T1000 (cell line): ENCODE results near the gene CARD18.

Experiments
- DNase-seq: peaks from one replicate; lab custom pipeline; 2025; ENCODE audit warnings: mixed read lengths; lab: John Stamatoyannopoulos, UW

CARD18 gene

DNA sequence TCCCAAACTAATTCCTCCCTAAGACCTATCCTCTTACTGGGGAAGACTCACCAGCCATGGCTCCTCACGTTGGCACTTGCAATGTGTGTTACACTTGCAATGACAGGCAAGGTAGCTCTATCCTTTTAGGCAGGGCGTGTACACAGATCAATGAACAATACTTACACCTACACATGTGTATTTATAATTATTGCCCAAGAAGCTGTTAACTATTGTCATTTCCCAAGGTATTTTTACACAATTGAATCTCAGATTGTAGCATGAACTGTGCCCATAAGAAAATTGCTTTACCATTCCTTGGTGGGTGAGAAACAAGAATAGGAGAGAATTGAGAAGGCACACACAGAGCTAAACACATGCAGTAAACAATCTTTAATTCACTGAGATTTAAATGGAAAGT is at the start of gene CARD18:
CARD18 (minus strand) TSS at position 101 of the 400 bp plus-strand sequence; CDS start at position 58, 43 bp downstream.
- DNase-seq = no peak

DNA sequence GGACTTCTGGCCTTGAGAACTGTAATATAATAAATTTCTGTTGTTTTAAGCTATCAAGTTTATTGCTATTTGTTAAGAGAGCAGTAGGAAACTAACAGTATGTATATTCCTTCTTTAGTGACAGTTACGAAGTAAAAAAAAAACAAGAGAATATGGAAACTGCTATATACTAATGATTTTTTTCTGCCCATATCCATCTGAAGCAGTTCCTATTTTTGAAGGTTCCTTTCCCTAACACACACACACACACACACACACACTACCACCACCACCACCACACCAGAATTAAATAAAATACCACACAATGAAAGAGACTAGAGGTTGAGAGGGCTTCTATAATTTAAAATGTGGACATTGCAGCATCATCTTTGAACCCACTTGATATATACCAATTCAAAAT is 44.4 kb upstream of the CARD18 start:
- no peak for DNase-seq

DNA sequence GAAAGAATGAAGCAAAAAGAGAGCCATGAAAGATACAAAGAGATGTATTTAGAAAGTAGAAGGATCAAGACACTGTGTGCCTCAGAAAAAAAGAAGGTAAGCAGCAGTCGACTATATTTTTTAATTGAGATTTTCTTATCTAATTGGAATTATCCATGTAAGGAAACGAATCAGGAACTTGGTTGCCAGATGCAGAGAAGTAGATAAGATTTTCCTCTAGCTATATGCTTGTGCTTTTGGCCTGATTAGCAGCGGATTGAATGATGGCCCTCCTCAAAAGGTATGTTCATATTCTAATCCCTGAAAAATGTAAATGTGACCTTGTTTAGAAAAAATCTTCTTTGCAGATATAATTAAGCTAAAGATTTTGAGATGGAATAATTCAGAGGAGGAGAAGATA is 43.9 kb upstream of the CARD18 start:
- no peak for DNase-seq

DNA sequence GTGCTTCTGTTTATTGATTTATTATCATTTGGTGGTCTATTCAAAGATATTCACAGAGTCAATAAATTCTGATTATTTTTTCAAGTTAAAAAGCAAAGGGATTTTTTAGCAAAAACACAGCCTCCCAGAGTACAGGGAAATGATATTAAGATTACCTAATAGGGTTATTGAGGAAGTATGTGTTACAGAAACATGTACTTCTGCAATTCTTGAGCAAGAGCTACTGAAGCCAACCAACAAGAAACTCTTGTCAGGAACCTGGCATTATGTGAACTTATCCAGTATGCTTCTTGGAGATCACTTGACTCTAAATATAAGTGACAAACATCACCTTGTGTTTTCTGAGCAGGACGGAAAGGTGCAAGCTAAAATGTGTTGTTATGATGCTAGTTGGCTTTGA is 42.0 kb upstream of the CARD18 start:
- DNase-seq = no peak

- DNase-seq = no peak
These were observed 41.5 kb upstream of the CARD18 start for GRCh38 chr11:105181100-105181499.

- DNase-seq = no peak
These were observed 40.1 kb upstream of the CARD18 start for GRCh38 chr11:105179542-105180278.

DNA sequence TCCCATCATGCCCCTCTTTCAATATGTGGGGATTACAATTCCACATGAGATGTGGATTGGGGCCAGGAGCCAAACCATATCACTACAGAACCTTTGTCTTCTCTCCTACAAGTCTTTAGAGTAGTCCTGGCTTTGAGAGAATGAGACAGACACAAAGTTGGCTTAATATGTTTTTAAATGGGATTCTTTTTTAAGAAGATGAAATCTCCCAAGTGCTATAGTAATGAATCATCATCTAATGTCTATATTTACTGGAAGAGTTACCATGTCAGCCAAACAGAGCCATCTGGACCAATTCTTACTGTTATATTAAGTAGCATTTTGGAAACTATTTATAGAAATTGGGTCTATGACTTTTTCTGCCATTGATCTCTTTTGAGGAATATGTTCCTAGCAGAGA is 38.1 kb upstream of the CARD18 start:
- DNase-seq = no peak

DNA sequence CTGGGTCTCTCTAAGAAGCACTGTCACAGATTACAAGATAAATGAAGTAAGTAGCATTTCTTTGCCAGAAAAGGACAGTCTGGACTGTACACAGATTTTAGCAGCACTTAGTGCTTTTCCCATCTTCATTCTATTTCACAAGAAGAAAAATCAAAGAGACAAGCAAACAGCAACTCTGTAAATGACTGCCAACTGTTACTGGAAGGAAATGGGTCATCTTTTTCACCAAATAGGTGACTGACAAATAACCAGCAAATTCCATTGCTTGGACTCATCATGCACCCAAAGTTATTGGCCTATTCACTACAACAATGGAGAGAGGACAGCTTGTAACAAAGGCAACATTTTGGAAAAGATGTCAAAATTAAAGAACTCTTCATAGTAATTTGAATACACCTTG is 28.9 kb upstream of the CARD18 start:
- DNase-seq = no peak

- no peak for DNase-seq
These were observed 27.7 kb upstream of the CARD18 start for GRCh38 chr11:105167244-105167643.

- no peak for DNase-seq
These were observed 24.6 kb upstream of the CARD18 start for GRCh38 chr11:105164208-105164607.

DNA sequence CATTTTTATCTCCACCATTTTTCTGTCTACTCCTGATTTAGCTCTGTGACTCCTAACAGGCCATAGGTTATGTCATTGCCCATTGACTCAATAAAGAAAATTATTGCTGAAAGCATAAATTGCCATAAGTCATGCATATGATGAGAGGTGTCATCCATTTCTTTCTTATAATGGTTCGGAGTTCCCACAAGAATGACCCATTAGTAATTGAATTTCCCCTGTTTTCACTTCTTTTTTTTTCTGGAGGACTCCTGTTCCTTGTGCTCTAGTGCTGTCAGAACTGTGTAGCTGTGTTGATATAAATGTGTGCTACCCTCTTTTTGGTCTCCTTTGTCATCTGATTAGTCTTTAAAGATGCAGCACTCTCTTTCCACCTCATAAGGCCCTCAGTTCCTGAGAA is 22.9 kb upstream of the CARD18 start:
- no peak for DNase-seq

DNA sequence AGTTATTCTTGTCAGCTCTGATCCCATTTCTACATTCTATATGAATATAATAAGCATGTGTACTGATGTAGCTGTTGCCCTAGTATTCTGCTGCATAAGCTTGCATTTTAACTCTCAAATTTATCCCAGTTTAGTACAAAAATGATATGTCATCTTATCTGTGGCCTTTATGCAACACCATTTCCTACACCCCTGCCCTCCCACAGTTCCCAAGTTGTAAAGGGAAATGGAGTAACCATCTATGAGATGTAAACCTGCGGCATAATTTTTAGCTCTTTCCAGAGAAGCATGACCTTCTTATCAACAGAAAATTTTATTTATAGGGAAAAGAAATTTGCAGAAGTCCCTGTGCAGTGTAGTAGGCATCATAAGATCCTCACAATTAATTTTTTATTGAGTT is 18.9 kb upstream of the CARD18 start:
- no peak for DNase-seq

GRCh38 chr11:105156720-105157119 is 17.2 kb upstream of the CARD18 start:
- DNase-seq = no peak

DNA sequence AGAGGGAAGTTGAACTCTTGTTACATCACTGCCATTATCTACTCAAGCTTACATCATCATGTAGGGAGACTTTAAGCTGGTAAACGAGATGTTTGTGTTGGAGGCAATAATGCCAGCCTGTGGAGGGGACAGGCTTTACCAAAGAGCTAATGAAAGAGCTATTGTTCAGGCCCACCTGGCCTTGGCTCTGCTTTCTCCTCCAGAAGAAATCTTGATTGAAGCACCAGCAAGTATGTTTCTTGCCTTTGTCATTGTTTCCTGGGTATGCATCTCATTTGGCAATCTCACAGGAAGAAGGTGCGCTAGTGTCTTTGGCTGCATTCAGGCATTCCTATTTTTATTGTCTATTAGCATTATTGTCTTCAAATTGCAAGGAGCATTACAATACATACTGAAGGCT is 16.7 kb upstream of the CARD18 start:
- DNase-seq = no peak

GRCh38 chr11:105155679-105156078 is 16.1 kb upstream of the CARD18 start:
- no peak for DNase-seq

- DNase-seq = no peak
These were observed 13.8 kb upstream of the CARD18 start for GRCh38 chr11:105153392-105153791.

DNA sequence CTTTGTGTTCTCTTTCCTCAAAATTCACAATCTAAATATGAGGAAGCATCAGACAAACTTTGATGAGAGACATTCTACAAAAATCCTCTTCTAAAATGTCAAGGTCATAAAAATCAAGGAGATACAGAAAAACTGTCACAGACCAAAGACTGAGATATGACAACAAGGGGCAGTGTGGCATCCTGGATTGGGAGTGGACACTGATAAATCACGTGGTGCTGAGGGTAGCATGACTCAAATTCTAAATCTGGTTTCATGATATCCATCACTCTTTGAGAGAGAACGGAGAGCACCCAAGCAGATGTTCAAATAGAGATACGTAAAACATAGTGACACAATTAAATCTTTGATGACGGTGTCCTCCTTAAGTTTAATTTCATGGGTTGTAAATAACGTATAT is 13.0 kb upstream of the CARD18 start:
- no peak for DNase-seq

DNA sequence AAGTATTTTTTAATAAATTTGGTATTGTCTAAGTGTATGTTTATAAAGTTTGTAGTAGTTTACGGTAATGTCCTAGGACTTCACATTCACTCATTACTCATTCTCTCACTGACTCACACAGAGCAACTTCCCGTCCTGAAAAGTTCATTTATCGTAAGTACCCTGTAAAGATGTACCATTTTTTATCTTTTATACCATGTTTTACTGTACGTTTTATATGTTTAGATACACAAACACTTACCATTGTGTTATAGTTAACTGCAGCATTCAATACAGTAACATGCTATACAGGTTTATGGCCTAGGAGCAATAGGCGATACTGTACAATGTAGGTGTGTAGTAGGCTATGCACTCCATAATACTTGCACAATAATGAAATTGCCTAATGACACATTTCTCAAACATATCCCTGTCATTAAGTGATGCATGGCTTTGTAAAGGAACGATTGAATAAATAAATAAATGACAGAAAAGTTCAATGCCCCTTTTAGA is 12.5 kb upstream of the CARD18 start:
- no peak for DNase-seq

- no peak for DNase-seq
These were observed 9.9 kb upstream of the CARD18 start for GRCh38 chr11:105149477-105149876.

GRCh38 chr11:105148241-105148640 is 8.7 kb upstream of the CARD18 start:
- DNase-seq = no peak

DNA sequence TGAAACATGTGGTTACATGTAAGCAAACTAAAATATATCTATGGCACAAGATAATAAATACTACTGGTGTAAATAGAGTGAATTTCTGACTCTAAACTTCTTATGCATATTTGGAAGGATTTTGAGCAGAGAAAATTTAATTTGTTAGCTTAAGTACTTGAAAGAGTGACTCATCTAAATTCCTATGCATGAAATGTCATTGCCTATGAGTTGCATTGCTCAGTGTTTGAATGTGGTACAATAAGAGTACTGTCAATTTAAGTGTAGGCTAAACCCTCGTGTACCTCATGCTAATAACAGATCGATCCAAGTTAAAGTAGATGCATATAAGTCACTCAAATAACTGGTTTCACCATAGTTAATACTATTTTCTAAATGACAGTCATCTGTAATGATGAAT is 5.3 kb upstream of the CARD18 start:
- DNase-seq = no peak

DNA sequence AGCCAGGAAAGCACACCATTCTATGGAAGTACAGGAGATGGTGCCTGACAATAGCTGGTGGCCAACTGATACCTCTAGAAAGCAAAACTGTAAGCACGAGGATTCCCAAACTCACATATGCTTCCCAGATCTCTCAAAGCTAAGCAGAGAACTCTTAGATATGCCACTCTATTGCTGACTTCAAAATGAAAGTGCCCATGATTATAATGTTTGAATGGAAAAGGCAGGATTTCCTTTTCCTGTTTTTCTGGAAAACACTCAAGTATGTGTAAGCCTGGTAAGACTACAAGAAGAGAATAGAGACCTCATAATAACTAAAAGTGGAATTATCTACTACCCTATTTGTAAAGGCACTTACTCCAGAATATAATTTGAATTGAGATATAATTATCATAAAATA is 2.6 kb upstream of the CARD18 start:
- DNase-seq = no peak

DNA sequence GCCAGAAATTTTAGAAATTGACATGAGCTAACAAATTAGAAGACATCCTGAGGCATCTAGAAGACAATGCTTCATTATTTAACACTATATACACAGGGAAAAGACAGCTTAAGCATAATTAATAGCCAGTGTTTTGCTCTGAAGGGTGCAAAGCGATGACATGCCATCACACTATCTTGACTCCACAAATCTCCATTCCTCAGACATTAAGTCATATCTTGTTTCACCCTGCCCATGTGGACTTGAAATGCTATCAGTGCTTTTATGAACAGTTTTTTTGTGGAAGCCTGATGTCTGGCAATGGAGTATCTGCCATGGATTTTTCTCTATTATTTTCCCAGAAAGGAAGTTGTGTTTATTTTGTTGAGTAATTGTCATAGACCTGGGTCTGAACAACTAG is 2.3 kb downstream of the CARD18 start:
- no peak for DNase-seq

DNA sequence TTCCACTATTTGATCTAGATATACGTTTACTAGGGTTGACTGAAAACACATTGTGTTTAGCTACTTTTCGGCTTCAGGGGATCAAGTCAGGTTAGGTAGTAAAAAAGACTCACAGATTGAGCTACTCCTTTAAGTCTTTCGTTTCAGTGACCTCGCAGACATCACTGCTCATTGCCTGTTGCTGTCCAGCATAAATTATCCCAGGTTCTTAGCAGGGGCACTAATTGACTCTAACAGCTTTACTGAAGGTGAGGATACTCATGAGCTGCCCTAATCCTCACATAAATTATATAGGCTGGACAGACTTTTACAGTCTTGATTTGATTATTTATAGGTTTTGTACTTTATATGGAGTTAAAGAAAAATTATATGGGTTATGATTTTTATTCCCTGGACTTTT is 3.7 kb downstream of the CARD18 start:
- no peak for DNase-seq
